ENCODE results near the gene CIB2. TPM values are rescaled to one million over a fixed set of nuclear protein-coding genes. Genes with fewer than 3 reads are reported as not detected.

CIB2 gene
- total and polyA plus RNA-seq, 7 donors = 2.4 to 18.0 (median 6.0) TPM

- H3K27ac ChIP-seq = no peak overlapping the region
- TF ChIP-seq CTCF (IDR thresholded peaks at IDR 0.05) = no peak
- H3K27me3 ChIP-seq (ENCODE audit: insufficient read depth in 3 of 3, low read length in 2 of 3) = no peaks in the 10 kb centered on the region
- no peaks in the 10 kb centered on the region for H3K36me3 ChIP-seq (ENCODE audit: insufficient read depth in 1 of 2, low read depth in 1 of 2)
- no peaks in the 10 kb centered on the region for H3K9me3 ChIP-seq
- DNase-seq (no peak), ATAC-seq (no peak)
- H3K4me3 ChIP-seq = no peak overlapping the region
- no peaks in the 10 kb centered on the region for H3K4me1 ChIP-seq
- intact Hi-C loops (cut with DNase I) = loop anchor here in 1 of 2 donors (10.0 kb wide), 1 partner anchor 745 kb away; no protein-coding TSS in a partner anchor
Measured at GRCh38 chr15:78140292-78140691, 9.0 kb upstream of the CIB2 start.

- no peak for DNase-seq
- 92 to 98% (median 92%) methylated on average over 5 of the region's 5 CpGs for WGBS, 3 donors
- TF ChIP-seq CTCF (IDR thresholded peaks at IDR 0.05) = no peak
- intact Hi-C loops (cut with DNase I) = no loop called here
- H3K36me3 ChIP-seq (ENCODE audit: insufficient read depth in 1 of 2, low read depth in 1 of 2) = no peaks in the 10 kb centered on the region
- H3K4me1 ChIP-seq = no peaks in the 10 kb centered on the region
- no peak for ATAC-seq
- no peaks in the 10 kb centered on the region for H3K9me3 ChIP-seq
- no peak overlapping the region for H3K4me3 ChIP-seq
- H3K27ac ChIP-seq = no peak overlapping the region
- H3K27me3 ChIP-seq (ENCODE audit: insufficient read depth in 3 of 3, low read length in 2 of 3) = no peaks in the 10 kb centered on the region
Measured at GRCh38 chr15:78139578-78139977, 8.3 kb upstream of the CIB2 start.

GRCh38 chr15:78133801-78134200 lies 2.6 kb upstream of the CIB2 start:
- no peak overlapping the region for H3K27ac ChIP-seq
- 89 to 95% (median 91%) methylated on average over 2 of the region's 2 CpGs for WGBS, 3 donors

GRCh38 chr15:78130466-78131294 lies 565 bp downstream of the CIB2 start:
- intact Hi-C loops (cut with DNase I) = no loop called here
- ATAC-seq = peak in 1 of 4 donors; percentile 4
- H3K27ac ChIP-seq = peak overlapping the region; percentile 93

More at GRCh38 chr15:78133801-78134200, 2.6 kb upstream of the CIB2 start:
- Histone ChIP-seq H3K9me3 (no peaks in the 10 kb centered on the region), H3K4me1 (peaks cover 19% of the 10 kb centered on the region), H3K36me3 (ENCODE audit: insufficient read depth in 1 of 2, low read depth in 1 of 2) (no peaks in the 10 kb centered on the region), H3K27me3 (ENCODE audit: insufficient read depth in 3 of 3, low read length in 2 of 3) (no peaks in the 10 kb centered on the region), H3K4me3 (no peak overlapping the region)
- ATAC-seq (no peak), DNase-seq (no peak)
- intact Hi-C loops (cut with DNase I) = no loop called here
- no peak for TF ChIP-seq CTCF (IDR thresholded peaks at IDR 0.05)

More at GRCh38 chr15:78130466-78131294, 565 bp downstream of the CIB2 start:
- Histone ChIP-seq H3K36me3 (ENCODE audit: insufficient read depth in 1 of 2, low read depth in 1 of 2) (no peaks in the 10 kb centered on the region), H3K9me3 (no peaks in the 10 kb centered on the region), H3K4me3 (peak overlapping the region; percentile 96), H3K27me3 (ENCODE audit: insufficient read depth in 3 of 3, low read length in 2 of 3) (no peaks in the 10 kb centered on the region), H3K4me1 (peaks cover 19% of the 10 kb centered on the region)
- no peak for TF ChIP-seq CTCF (IDR thresholded peaks at IDR 0.05)
- DNase-seq = peak in 1 of 2 donors; percentile 61
- WGBS, 3 donors = 32 to 41% (median 41%) methylated on average over 35 to 51 of the region's 51 CpGs

Data from psoas muscle (tissue), 8 donors.